ENCODE data around the gene ARRDC3. TPM values are rescaled to one million over a fixed set of nuclear protein-coding genes. Genes with fewer than 3 reads are reported as not detected.

Gene ARRDC3
- total RNA-seq, 2 donors from 2014 or later = 28.0 to 37.6 TPM

DNA sequence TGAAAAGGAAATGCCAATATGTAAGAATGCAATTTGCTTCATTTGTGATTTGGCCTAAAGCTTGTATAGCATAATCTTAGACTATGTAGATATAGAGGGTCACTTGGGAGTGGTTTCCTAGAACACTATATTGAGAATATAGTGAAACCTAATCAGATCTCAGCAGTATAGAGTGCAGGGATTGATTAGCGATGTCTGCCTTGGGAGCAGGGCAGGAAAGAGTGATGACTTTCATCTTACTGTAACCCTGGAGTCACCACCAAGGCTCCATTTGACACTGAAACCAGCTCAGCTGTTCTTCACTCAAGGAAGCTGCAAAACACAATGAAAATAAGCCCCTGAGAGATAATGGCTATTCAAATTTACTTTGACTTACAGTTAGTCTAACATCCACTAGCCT is 26.2 kb upstream of the ARRDC3 start:
- Histone ChIP-seq H3K9ac (ENCODE audit: low read depth in 2 of 2, low read length in 2 of 2) (no peak overlapping the region), H3K9me3 (no peaks in the 10 kb centered on the region), H3K36me3 (no peaks in the 10 kb centered on the region), H3K4me3 (no peak overlapping the region), H3K27ac (no peak overlapping the region), H3K27me3 (no peaks in the 10 kb centered on the region), H3K4me1 (no peaks in the 10 kb centered on the region)
- intact Hi-C loops (cut with DNase I) = no loop called here
- TF ChIP-seq, protein P1, sequence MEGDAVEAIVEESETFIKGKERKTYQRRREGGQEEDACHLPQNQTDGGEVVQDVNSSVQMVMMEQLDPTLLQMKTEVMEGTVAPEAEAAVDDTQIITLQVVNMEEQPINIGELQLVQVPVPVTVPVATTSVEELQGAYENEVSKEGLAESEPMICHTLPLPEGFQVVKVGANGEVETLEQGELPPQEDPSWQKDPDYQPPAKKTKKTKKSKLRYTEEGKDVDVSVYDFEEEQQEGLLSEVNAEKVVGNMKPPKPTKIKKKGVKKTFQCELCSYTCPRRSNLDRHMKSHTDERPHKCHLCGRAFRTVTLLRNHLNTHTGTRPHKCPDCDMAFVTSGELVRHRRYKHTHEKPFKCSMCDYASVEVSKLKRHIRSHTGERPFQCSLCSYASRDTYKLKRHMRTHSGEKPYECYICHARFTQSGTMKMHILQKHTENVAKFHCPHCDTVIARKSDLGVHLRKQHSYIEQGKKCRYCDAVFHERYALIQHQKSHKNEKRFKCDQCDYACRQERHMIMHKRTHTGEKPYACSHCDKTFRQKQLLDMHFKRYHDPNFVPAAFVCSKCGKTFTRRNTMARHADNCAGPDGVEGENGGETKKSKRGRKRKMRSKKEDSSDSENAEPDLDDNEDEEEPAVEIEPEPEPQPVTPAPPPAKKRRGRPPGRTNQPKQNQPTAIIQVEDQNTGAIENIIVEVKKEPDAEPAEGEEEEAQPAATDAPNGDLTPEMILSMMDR (IDR thresholded peaks at IDR 0.05) = no peak
- no peak for DNase-seq

DNA sequence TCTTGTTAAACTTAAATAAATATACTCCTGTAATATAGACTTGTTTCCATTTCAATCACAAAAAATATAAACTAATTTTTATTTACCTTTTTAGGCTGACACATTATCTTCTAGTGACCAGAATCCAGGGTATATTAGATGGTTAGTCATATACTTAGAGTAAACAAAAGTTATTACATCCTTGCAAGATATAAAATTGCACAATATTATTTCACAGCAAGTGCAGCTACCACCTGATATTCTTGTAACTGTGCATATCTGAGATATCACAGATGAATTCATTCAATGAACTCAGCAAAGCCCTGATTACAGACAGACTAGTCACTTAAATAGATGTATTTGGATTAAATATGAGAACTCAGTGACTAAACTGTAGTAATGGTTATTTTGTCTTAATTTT is 25.6 kb upstream of the ARRDC3 start:
- H3K4me3 ChIP-seq = no peak overlapping the region
- no peaks in the 10 kb centered on the region for H3K4me1 ChIP-seq
- H3K9me3 ChIP-seq = no peaks in the 10 kb centered on the region
- H3K27ac ChIP-seq = no peak overlapping the region
- no peak overlapping the region for H3K9ac ChIP-seq (ENCODE audit: low read depth in 2 of 2, low read length in 2 of 2)
- intact Hi-C loops (cut with DNase I) = no loop called here
- TF ChIP-seq, protein P1 (IDR thresholded peaks at IDR 0.05) = no peak
- no peak for DNase-seq
- no peaks in the 10 kb centered on the region for H3K36me3 ChIP-seq
- no peaks in the 10 kb centered on the region for H3K27me3 ChIP-seq

DNA sequence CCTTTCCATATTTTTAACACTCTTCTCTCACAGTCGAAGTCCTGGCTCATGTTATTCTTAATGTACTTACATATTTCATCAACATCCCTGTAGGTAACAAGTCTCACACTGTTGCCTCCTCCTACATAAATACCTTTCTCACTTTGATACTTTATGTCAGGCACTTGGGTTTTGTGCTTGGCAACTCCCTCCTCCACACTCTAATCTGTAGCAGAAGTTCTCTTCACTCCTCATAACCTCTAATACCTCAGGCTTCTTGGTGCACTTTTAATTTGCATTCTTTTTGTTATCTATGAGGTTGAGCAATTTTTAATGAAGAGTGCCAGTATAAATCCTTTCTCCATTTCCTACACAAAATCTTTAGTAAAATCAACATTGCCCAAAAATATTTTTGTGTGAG is 24.1 kb upstream of the ARRDC3 start:
- no peak for DNase-seq
- Histone ChIP-seq H3K9ac (ENCODE audit: low read depth in 2 of 2, low read length in 2 of 2) (no peak overlapping the region), H3K9me3 (no peaks in the 10 kb centered on the region), H3K4me1 (no peaks in the 10 kb centered on the region), H3K27ac (no peak overlapping the region), H3K27me3 (no peaks in the 10 kb centered on the region), H3K4me3 (no peak overlapping the region), H3K36me3 (no peaks in the 10 kb centered on the region)
- intact Hi-C loops (cut with DNase I) = no loop called here
- TF ChIP-seq, protein P1 (IDR thresholded peaks at IDR 0.05) = no peak

DNA sequence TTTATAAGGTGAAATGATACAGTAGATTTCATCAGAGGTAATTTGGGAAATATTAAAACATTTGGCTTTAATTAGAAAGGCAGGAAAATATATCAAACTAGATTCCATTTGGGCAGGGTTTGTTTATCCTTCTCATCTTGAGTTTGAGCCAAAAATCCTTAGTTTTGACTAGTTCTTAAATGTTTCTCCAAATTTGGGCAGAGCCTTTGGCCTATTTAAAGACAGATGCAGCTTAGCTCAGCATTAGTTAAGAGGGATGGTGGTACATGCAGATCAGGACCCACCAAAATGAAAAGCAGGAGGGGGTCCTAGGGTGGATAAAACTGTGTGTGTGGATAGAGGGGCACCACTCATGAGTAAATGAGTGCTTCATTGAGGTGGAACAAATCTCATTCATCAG is 20.3 kb upstream of the ARRDC3 start:
- H3K9ac ChIP-seq (ENCODE audit: low read depth in 2 of 2, low read length in 2 of 2) = no peak overlapping the region
- no peak for DNase-seq
- H3K9me3 ChIP-seq = no peaks in the 10 kb centered on the region
- no peak overlapping the region for H3K4me3 ChIP-seq
- H3K36me3 ChIP-seq = no peaks in the 10 kb centered on the region
- no peaks in the 10 kb centered on the region for H3K27me3 ChIP-seq
- no peaks in the 10 kb centered on the region for H3K4me1 ChIP-seq
- TF ChIP-seq, protein P1 (IDR thresholded peaks at IDR 0.05) = no peak
- no peak overlapping the region for H3K27ac ChIP-seq
- intact Hi-C loops (cut with DNase I) = no loop called here

DNA sequence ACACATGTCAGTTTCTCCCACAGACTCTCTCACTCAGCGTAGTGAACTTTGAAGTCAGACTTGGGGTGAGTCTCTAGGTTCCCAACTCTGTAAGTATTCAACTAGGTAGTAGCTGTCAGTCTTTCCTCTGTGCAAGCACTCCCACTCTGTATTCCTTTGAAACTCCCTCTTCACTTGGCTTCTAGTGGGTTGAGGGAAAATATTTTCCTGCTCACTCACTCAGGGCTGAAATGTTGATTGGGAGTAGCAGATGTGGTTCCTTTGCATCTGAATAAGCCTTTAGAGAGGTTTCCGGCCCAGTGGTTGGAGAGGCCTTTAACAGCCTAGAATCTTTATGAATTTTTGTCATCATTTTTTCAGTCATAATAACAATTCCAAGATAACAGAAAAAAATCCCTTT is 18.1 kb upstream of the ARRDC3 start:
- no peak overlapping the region for H3K9ac ChIP-seq (ENCODE audit: low read depth in 2 of 2, low read length in 2 of 2)
- no peaks in the 10 kb centered on the region for H3K9me3 ChIP-seq
- H3K27me3 ChIP-seq = no peaks in the 10 kb centered on the region
- no peaks in the 10 kb centered on the region for H3K36me3 ChIP-seq
- no peak for DNase-seq
- H3K27ac ChIP-seq = no peak overlapping the region
- TF ChIP-seq, protein P1 (IDR thresholded peaks at IDR 0.05) = no peak
- no peaks in the 10 kb centered on the region for H3K4me1 ChIP-seq
- intact Hi-C loops (cut with DNase I) = no loop called here
- H3K4me3 ChIP-seq = no peak overlapping the region

DNA sequence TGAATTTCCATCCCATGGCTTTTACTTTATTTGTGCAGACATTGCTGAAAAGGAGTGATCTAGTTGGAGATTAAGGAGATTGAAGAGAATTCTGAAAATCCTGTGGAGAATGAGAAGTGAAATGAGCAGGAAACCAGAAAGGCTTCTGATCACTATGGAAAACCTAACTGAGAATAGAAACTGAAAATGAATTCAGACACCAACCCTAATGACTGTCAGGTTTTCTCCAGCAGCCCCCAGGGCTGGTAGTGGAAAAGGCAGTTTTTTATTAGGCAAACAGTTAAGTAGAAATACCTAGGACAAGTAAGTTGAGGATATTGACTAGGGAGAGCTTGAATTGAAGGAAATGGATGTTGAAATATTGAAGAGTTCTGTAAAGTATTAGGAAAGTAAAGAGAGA is 14.7 kb upstream of the ARRDC3 start:
- no peak overlapping the region for H3K27ac ChIP-seq
- TF ChIP-seq, protein P1 (IDR thresholded peaks at IDR 0.05) = no peak
- intact Hi-C loops (cut with DNase I) = no loop called here
- no peaks in the 10 kb centered on the region for H3K36me3 ChIP-seq
- DNase-seq = no peak
- no peak overlapping the region for H3K4me3 ChIP-seq
- H3K4me1 ChIP-seq = no peaks in the 10 kb centered on the region
- H3K9me3 ChIP-seq = no peaks in the 10 kb centered on the region
- H3K9ac ChIP-seq (ENCODE audit: low read depth in 2 of 2, low read length in 2 of 2) = no peak overlapping the region
- no peaks in the 10 kb centered on the region for H3K27me3 ChIP-seq

All from colonic mucosa (tissue), 4 donors.